ENCODE measurements around the gene TEN1. TPM values are rescaled to one million over a fixed set of nuclear protein-coding genes. Genes with fewer than 3 reads are reported as not detected.

Gene TEN1
- total and polyA plus RNA-seq, 2 donors (not counting 1 experiment from before 2014, with no cell fraction given): 9.4 to 10.3 TPM

DNA sequence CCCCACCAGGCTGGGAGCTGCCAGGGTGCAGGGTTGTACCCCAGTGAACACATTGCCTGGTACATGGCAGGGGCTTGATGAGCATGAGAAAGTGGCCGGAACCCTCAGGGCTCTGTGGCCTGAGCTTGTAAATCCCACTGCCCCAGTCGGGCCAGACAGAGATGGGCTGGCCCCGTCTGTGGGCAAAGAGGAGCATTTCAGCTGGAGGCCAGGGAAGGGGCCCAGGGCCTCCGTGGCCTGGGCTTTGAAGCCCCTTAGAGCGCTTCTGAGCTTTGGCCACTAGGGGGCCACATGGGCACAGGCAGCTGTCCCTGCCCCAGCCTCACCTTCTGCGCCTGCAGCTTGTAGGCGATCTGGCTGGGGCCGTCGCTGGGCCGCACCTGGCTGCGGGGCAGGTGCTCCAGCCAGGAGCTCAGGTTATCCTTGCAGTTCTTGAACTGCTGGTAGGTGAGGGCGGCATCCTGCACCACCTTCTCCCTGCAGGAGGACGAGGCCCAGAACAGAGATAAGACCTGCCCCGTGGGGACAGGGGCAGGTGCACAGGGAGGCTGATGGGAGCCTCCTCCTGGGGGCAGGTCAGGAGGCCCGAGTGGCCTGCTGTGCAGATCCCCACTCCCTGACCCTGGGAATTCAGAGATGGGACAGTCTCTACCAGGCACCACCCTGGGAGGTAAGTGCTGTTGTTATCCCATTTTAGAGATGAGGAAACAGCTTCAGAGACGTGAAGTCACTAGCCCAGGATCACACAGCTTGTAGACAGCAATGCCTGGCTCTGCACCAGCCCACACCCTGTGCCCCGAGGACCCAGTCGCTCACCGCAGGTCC, 35.3 kb downstream of the TEN1 start:
- TF ChIP-seq, protein P1, sequence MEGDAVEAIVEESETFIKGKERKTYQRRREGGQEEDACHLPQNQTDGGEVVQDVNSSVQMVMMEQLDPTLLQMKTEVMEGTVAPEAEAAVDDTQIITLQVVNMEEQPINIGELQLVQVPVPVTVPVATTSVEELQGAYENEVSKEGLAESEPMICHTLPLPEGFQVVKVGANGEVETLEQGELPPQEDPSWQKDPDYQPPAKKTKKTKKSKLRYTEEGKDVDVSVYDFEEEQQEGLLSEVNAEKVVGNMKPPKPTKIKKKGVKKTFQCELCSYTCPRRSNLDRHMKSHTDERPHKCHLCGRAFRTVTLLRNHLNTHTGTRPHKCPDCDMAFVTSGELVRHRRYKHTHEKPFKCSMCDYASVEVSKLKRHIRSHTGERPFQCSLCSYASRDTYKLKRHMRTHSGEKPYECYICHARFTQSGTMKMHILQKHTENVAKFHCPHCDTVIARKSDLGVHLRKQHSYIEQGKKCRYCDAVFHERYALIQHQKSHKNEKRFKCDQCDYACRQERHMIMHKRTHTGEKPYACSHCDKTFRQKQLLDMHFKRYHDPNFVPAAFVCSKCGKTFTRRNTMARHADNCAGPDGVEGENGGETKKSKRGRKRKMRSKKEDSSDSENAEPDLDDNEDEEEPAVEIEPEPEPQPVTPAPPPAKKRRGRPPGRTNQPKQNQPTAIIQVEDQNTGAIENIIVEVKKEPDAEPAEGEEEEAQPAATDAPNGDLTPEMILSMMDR (conservative IDR thresholded peaks at IDR 0.05 in 1 of 2, IDR thresholded peaks at IDR 0.05 in 1 of 2; ENCODE audit: low read depth in 1 of 2, low read length in 2 of 2): peak; percentile 86 to 87
- no peak for TF ChIP-seq EZH2 (IDR thresholded peaks at IDR 0.05; ENCODE audit: low read length, missing control alignments)
- H3K4me1 ChIP-seq (ENCODE audit: control insufficient read depth, extremely low read depth, insufficient read depth, low read length): no peaks in the 10 kb centered on the region
- H3K27ac ChIP-seq (ENCODE audit: insufficient read depth, low read length): no peak overlapping the region
- H3K9ac ChIP-seq (ENCODE audit: insufficient read depth, low read length): no peak overlapping the region
- H3K4me2 ChIP-seq (ENCODE audit: extremely low read depth, insufficient read depth, low read length): no peak overlapping the region
- H3K27me3 ChIP-seq (ENCODE audit: control insufficient read depth, insufficient read depth, low read length): peaks cover 4% of the 10 kb centered on the region
- H4K20me1 ChIP-seq (ENCODE audit: control insufficient read depth, extremely low read depth, insufficient read depth, low read length): no peaks in the 10 kb centered on the region
- H3K36me3 ChIP-seq (ENCODE audit: control insufficient read depth, insufficient read depth, low read length): no peaks in the 10 kb centered on the region
- no peak overlapping the region for H3K4me3 ChIP-seq (replicated peaks in 1 of 4; ENCODE audit: control extremely low read depth in 1 of 4, insufficient read depth in 1 of 4, low read depth in 3 of 4, low read length in 4 of 4)
- no peak overlapping the region for H2AFZ ChIP-seq (ENCODE audit: low read length)
- peak; percentile 52 to 64 for DNase-seq (ENCODE audit: low read depth in 2 of 2)
- H3K9me3 ChIP-seq (ENCODE audit: control insufficient read depth, insufficient read depth, low read depth, low read length): no peaks in the 10 kb centered on the region
- no peaks in the 10 kb centered on the region for H3K79me2 ChIP-seq (ENCODE audit: control insufficient read depth, insufficient read depth, low read length)

- no peak for DNase-seq (ENCODE audit: low read depth in 2 of 2)
- Histone ChIP-seq H3K79me2 (ENCODE audit: control insufficient read depth, insufficient read depth, low read length) (no peaks in the 10 kb centered on the region), H4K20me1 (ENCODE audit: control insufficient read depth, extremely low read depth, insufficient read depth, low read length) (no peaks in the 10 kb centered on the region), H3K27ac (ENCODE audit: insufficient read depth, low read length) (no peak overlapping the region), H3K4me2 (ENCODE audit: extremely low read depth, insufficient read depth, low read length) (no peak overlapping the region), H3K9me3 (ENCODE audit: control insufficient read depth, insufficient read depth, low read depth, low read length) (no peaks in the 10 kb centered on the region), H3K36me3 (ENCODE audit: control insufficient read depth, insufficient read depth, low read length) (no peaks in the 10 kb centered on the region), H3K27me3 (ENCODE audit: control insufficient read depth, insufficient read depth, low read length) (peaks cover 4% of the 10 kb centered on the region), H3K4me3 (replicated peaks in 1 of 4; ENCODE audit: control extremely low read depth in 1 of 4, insufficient read depth in 1 of 4, low read depth in 3 of 4, low read length in 4 of 4) (no peak overlapping the region), H2AFZ (ENCODE audit: low read length) (no peak overlapping the region), H3K4me1 (ENCODE audit: control insufficient read depth, extremely low read depth, insufficient read depth, low read length) (no peaks in the 10 kb centered on the region), H3K9ac (ENCODE audit: insufficient read depth, low read length) (no peak overlapping the region)
- TF ChIP-seq EZH2 (IDR thresholded peaks at IDR 0.05; ENCODE audit: low read length, missing control alignments): no peak
- TF ChIP-seq, protein P1 (conservative IDR thresholded peaks at IDR 0.05 in 1 of 2, IDR thresholded peaks at IDR 0.05 in 1 of 2; ENCODE audit: low read depth in 1 of 2, low read length in 2 of 2): no peak
Measured at GRCh38 chr17:76014925-76015261, 35.9 kb downstream of the TEN1 start.

DNA sequence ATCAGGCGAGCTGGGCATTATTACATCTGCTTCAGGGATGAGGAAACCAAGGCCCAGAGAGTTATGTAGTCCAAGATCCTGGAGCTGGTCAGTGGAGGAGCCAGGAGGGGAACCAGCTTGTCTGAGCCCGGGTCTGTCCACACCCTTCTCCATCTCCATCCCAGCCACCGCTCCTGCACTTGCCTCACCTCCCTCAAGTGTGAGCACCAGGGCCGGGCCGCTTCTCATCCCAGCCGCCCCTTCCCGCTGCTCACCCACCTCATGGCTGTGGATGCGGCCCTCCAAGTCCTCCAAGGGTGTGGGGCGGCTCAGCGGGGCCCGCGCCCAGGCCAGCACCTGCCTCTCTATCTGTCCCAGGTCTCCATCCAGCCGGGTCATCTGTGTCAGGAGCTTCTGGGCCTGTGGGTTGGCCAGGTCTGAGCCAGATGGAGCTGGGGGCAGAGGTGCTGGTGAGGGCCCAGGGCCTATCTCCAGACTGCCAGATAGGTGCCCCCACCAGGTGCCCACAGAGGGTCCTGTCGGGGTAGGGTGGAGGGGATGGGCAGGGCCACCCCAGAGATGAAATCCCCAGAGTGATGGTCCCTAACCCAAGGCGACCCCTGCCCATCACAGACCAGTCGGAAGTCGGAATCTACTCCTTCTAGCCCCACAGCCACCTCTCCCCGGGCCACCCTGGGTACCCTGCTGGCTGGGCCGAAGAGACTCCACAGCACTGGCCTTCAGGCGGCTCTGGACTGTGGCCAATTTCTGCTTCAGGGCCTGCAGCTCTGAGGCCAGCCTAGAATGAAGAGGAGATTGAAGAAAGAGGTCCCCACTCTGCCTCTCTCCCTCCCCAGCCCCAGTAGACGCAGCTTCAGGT, 38.7 kb downstream of the TEN1 start:
- no peak overlapping the region for H3K27ac ChIP-seq (ENCODE audit: insufficient read depth, low read length)

More for the DNA sequence above, 38.7 kb downstream of the TEN1 start:
- no peaks in the 10 kb centered on the region for H3K36me3 ChIP-seq (ENCODE audit: control insufficient read depth, insufficient read depth, low read length)
- no peak overlapping the region for H3K4me3 ChIP-seq (replicated peaks in 1 of 4; ENCODE audit: control extremely low read depth in 1 of 4, insufficient read depth in 1 of 4, low read depth in 3 of 4, low read length in 4 of 4)
- H3K4me2 ChIP-seq (ENCODE audit: extremely low read depth, insufficient read depth, low read length): no peak overlapping the region
- DNase-seq (ENCODE audit: low read depth in 2 of 2): no peak
- no peaks in the 10 kb centered on the region for H4K20me1 ChIP-seq (ENCODE audit: control insufficient read depth, extremely low read depth, insufficient read depth, low read length)
- peaks cover 4% of the 10 kb centered on the region for H3K27me3 ChIP-seq (ENCODE audit: control insufficient read depth, insufficient read depth, low read length)
- no peak overlapping the region for H3K9ac ChIP-seq (ENCODE audit: insufficient read depth, low read length)
- H3K9me3 ChIP-seq (ENCODE audit: control insufficient read depth, insufficient read depth, low read depth, low read length): no peaks in the 10 kb centered on the region
- TF ChIP-seq EZH2 (IDR thresholded peaks at IDR 0.05; ENCODE audit: low read length, missing control alignments): no peak
- TF ChIP-seq, protein P1 (conservative IDR thresholded peaks at IDR 0.05 in 1 of 2, IDR thresholded peaks at IDR 0.05 in 1 of 2; ENCODE audit: low read depth in 1 of 2, low read length in 2 of 2): no peak
- H3K79me2 ChIP-seq (ENCODE audit: control insufficient read depth, insufficient read depth, low read length): no peaks in the 10 kb centered on the region
- no peaks in the 10 kb centered on the region for H3K4me1 ChIP-seq (ENCODE audit: control insufficient read depth, extremely low read depth, insufficient read depth, low read length)
- H2AFZ ChIP-seq (ENCODE audit: low read length): no peak overlapping the region
